ENCODE measurements around the gene TTC28. TPM values are rescaled to one million over a fixed set of nuclear protein-coding genes. Genes with fewer than 3 reads are reported as not detected.

TTC28 gene
- total RNA-seq, 4 donors from 2014 or later = 35.1 to 138 (median 50.8) TPM

- Histone ChIP-seq H3K4me3 (no peak overlapping the region), H3K9me3 (no peaks in the 10 kb centered on the region), H3K36me3 (no peaks in the 10 kb centered on the region), H3K27me3 (no peaks in the 10 kb centered on the region), H3K4me1 (peaks cover 0 to 16% (median 3%) of the 10 kb centered on the region in 3 donors), H3K27ac (no peak overlapping the region)
- TF ChIP-seq POLR2A (IDR thresholded peaks at IDR 0.05) (no peak), POLR2AphosphoS5 (IDR thresholded peaks at IDR 0.05) (no peak), EP300 (IDR thresholded peaks at IDR 0.05) (no peak)
- TF ChIP-seq, protein P1, sequence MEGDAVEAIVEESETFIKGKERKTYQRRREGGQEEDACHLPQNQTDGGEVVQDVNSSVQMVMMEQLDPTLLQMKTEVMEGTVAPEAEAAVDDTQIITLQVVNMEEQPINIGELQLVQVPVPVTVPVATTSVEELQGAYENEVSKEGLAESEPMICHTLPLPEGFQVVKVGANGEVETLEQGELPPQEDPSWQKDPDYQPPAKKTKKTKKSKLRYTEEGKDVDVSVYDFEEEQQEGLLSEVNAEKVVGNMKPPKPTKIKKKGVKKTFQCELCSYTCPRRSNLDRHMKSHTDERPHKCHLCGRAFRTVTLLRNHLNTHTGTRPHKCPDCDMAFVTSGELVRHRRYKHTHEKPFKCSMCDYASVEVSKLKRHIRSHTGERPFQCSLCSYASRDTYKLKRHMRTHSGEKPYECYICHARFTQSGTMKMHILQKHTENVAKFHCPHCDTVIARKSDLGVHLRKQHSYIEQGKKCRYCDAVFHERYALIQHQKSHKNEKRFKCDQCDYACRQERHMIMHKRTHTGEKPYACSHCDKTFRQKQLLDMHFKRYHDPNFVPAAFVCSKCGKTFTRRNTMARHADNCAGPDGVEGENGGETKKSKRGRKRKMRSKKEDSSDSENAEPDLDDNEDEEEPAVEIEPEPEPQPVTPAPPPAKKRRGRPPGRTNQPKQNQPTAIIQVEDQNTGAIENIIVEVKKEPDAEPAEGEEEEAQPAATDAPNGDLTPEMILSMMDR (IDR thresholded peaks at IDR 0.05) = no peak
- 37 to 53% methylated on average over 2 of the region's 2 CpGs for WGBS, 2 donors (ENCODE audit: low coverage in 1 of 2)
- ATAC-seq = no peak
Observed at GRCh38 chr22:28430466-28431025, 249.1 kb downstream of the TTC28 start.

DNA sequence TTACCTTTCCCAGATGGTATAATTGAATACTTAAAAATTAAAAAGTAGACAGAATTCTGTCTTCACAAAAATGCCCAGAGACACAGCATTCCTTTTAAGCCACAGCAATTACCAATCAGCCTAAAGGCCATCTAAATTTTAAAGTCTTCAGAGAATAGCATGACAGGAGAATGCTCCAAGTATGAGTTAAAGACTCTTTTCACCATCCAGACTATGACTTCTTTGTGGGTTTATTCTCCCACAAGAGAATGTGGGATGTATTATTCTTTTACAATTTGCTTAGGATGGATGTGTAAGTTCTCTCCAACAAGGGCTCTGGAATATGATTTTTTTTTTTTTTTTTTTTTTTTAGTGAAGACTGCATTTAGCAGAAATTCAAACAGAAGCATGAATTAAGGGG lies 249.9 kb downstream of the TTC28 start:
- no peaks in the 10 kb centered on the region for H3K9me3 ChIP-seq
- no peaks in the 10 kb centered on the region for H3K27me3 ChIP-seq
- H3K4me1 ChIP-seq = peaks cover 0 to 9% (median 3%) of the 10 kb centered on the region in 3 donors
- no peak overlapping the region for H3K27ac ChIP-seq
- TF ChIP-seq POLR2A (IDR thresholded peaks at IDR 0.05) (no peak), EP300 (IDR thresholded peaks at IDR 0.05) (no peak), POLR2AphosphoS5 (IDR thresholded peaks at IDR 0.05) (no peak)
- TF ChIP-seq, protein P1 (IDR thresholded peaks at IDR 0.05) = no peak
- no peak for ATAC-seq
- no peaks in the 10 kb centered on the region for H3K36me3 ChIP-seq
- H3K4me3 ChIP-seq = no peak overlapping the region

DNA sequence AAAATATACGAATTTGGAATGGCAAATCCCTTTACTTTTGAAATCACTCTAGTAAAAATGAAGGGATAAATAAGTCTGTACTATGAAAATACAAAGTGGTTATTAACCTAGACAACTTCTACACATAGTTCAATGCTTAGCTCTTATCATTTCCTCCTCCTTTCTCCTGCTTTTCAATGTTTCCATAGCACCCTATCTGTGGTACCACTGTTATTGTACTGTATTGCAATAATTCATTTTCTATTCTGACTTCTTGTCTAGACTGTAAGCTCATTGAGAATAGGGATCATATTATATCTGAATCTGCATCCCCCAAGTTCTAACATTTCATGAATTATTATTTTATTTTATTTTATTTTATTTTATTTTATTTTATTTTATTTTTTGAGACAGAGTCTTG lies 251.4 kb downstream of the TTC28 start:
- H3K27ac ChIP-seq = no peak overlapping the region
- no peaks in the 10 kb centered on the region for H3K9me3 ChIP-seq
- no peak for TF ChIP-seq POLR2AphosphoS5 (IDR thresholded peaks at IDR 0.05)
- TF ChIP-seq EP300 (IDR thresholded peaks at IDR 0.05) = no peak
- TF ChIP-seq, protein P1 (IDR thresholded peaks at IDR 0.05) = no peak
- no peak for TF ChIP-seq POLR2A (IDR thresholded peaks at IDR 0.05)
- H3K4me1 ChIP-seq = peaks cover 0 to 9% (median 3%) of the 10 kb centered on the region in 3 donors
- H3K4me3 ChIP-seq = no peak overlapping the region
- no peak for ATAC-seq
- no peaks in the 10 kb centered on the region for H3K27me3 ChIP-seq
- WGBS, 2 donors (ENCODE audit: low coverage in 1 of 2) = 86% methylated on average over 1 of the region's 1 CpG
- no peaks in the 10 kb centered on the region for H3K36me3 ChIP-seq

- no peak for ATAC-seq
- Histone ChIP-seq H3K4me3 (no peak overlapping the region), H3K27me3 (no peaks in the 10 kb centered on the region), H3K9me3 (no peaks in the 10 kb centered on the region), H3K27ac (no peak overlapping the region), H3K36me3 (no peaks in the 10 kb centered on the region), H3K4me1 (peaks cover 0 to 9% (median 3%) of the 10 kb centered on the region in 3 donors)
- TF ChIP-seq, protein P1 (IDR thresholded peaks at IDR 0.05) = no peak
- TF ChIP-seq EP300 (IDR thresholded peaks at IDR 0.05) (no peak), POLR2A (IDR thresholded peaks at IDR 0.05) (no peak), POLR2AphosphoS5 (IDR thresholded peaks at IDR 0.05) (no peak)
- WGBS, 2 donors (ENCODE audit: low coverage in 1 of 2) = 55 to 60% methylated on average over 2 to 3 of the region's 3 CpGs
Observed at GRCh38 chr22:28426346-28427132, 253.1 kb downstream of the TTC28 start.

- H3K9me3 ChIP-seq = no peaks in the 10 kb centered on the region
- H3K4me1 ChIP-seq = peaks cover 0 to 3% (median 2%) of the 10 kb centered on the region in 3 donors
- TF ChIP-seq, protein P1 (IDR thresholded peaks at IDR 0.05) = no peak
- TF ChIP-seq EP300 (IDR thresholded peaks at IDR 0.05) (no peak), POLR2AphosphoS5 (IDR thresholded peaks at IDR 0.05) (no peak), POLR2A (IDR thresholded peaks at IDR 0.05) (no peak)
- no peaks in the 10 kb centered on the region for H3K27me3 ChIP-seq
- 88 to 100% methylated on average over 2 of the region's 2 CpGs for WGBS, 2 donors (ENCODE audit: low coverage in 1 of 2)
- ATAC-seq = no peak
- no peaks in the 10 kb centered on the region for H3K36me3 ChIP-seq
- H3K4me3 ChIP-seq = no peak overlapping the region
- H3K27ac ChIP-seq = no peak overlapping the region
Observed at GRCh38 chr22:28425211-28425610, 254.4 kb downstream of the TTC28 start.

Data from gastroesophageal sphincter (tissue), 4 donors.